Stimulated activated CD8-positive, alpha-beta memory T cell treated with anti-CD3 and anti-CD28 coated beads, Interleukin-2, amount 100 ng/mL, for 48 hours (primary cell): ENCODE measurements around the gene UBAC1.

Experiments
- DNase-seq, 2 donors: peaks; one replicate each; pipeline ENCODE4 v3.0.0-alpha.2; 2020; ENCODE audit warnings: low read depth in 2 of 2

Gene UBAC1, protein sequence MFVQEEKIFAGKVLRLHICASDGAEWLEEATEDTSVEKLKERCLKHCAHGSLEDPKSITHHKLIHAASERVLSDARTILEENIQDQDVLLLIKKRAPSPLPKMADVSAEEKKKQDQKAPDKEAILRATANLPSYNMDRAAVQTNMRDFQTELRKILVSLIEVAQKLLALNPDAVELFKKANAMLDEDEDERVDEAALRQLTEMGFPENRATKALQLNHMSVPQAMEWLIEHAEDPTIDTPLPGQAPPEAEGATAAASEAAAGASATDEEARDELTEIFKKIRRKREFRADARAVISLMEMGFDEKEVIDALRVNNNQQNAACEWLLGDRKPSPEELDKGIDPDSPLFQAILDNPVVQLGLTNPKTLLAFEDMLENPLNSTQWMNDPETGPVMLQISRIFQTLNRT

DNA sequence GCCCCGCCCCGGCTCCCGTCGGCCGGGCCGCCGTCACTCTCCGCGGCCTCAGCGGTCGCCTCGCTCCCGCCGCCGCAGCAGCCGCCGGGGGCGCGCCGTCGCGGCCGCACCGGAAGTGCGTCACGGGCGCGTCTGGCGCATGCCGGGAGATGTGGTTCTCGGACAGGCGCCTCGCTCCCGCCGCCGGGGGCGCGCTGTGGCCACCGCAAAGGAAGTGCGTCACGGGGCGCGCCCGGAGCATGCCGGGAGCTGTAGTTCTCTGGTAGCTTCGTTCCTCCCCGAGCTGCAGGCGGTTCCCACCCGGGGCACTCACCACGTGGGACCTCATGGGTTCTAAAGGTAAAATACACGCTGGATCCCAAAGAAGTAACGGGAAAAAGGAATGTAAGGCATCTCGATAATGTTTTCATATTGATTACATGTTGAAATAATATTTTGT, at the start of gene UBAC1:
UBAC1 (minus strand) TSS at position 97 of the 439 bp plus-strand sequence. CDS start 211 bp downstream, outside the sequence.
- DNase-seq = peak; percentile 92 to 93

DNA sequence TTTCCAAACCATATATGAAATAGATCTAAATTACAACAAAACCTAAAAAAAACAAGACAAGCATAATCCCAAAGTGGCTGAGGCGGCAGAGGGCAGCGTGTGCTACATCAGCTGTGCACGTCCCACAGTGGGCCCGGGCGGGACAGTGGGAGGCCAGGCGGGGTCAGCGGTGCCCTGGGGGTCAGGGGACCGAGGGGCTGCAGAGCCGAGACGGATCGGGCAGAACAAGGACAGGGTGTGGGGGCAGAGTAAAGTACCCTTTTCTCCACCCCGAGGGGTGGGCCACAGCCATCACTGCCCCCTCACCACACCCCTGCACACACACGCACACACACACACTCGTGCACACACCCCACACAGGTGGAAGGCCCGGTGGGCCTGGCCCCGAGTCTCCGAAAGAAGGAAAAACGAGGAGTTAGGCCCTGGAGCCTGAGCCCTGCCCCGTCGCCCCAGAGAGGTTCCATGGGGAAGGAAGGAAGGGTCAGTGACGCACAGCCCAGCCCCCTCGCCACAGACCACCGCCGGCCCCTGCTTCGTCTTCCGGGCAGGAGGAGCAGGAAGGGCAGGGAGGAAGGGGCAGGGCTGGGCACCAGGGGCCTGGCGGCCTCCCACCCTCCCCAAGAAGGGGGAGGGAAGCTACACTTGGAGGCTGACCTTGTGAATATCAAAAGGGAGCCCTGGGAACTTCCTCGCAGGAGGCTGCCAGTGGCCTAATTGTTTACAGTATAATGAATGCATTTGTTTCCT, 49.6 kb upstream of the UBAC1 start:
- no peak for DNase-seq

DNA sequence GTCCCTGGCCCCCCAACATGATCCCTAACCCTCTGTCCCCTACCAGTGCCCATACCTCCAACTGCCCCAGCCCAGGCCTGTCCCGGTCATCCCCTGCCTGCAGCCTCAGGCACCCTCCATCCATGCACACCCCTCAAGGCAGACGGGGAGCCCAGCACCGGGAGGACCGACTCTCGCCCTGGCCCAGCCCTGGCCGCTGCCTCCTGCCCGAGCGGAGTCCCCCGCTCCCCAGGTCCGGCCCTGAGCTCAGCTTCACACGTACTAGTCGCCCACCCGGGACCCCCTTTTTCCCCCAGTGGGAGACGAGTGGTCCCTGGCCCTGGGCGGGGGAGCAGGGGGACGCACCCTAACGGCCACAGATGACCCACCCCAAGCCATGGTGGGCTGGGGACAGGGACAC, 49.0 kb upstream of the UBAC1 start:
- no peak for DNase-seq

DNA sequence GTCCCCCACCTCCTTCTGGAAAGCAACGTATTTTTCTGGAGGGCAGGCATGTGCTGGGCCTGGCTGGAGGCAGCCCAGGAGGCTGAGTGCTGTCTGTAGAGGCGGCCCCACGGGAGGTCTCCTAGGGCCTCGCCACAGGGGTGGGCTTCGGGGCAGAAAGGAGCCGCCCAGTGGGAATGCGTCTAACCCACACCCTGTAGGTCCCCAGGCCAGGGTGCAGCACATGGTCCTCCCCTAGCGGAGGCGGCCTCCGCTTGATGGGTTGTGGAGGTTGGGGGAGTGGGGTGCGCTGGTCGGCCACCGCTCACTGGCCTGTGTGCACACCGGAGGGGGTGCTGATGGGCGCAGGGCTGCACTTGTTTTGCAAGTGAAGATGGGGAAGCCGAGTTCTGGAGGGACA, 48.3 kb upstream of the UBAC1 start:
- no peak for DNase-seq

DNA sequence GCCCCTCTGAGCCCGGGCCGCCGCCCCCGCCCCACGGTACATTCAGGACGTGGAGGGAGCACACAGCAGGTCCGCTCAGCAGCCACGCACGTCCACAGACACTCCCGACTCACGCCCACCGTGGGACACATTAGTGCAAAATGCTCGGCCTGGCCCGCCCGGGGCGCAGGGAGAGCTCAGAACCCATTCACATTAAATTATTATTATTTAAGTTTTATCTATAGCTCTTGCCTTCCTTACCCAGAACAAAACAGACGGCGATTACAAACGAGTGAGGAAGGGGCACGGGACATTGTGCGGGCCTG, 47.5 kb upstream of the UBAC1 start:
- DNase-seq = no peak

DNA sequence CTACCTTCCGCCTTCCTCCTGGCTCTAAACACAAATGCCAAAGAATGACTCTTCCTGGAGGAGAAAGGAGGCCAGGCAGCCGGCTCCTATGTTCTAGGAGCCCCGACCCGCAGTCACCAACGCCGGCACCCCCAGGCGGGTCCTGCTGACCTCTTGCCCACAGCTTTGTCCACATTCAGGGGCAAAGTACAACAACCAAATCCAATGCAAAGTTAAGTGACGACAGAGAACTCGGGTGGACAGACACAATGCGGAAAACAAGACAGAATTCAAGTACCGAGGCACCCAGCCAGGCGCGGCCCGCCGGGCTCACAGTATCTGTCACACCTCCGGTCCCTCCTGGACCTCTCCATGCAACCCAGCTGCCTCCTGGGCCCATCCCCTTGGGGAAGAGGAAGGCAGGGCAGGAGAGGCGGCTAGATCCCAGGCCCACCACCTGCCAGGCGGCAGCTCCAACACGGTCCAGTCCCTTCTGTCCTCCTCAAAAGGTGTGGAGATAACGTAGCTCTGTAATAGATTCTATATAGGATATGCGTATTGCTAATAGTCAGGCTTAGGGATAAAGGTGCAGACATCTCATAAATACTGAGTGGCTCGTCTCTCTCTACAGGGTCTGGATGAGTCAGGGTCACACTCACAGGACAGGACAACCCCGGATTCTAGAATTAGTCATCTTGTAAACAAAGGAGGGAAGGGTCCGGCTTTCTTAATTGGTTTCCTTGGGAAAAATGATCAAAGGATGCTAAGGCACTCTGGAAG, 46.9 kb upstream of the UBAC1 start:
- no peak for DNase-seq

DNA sequence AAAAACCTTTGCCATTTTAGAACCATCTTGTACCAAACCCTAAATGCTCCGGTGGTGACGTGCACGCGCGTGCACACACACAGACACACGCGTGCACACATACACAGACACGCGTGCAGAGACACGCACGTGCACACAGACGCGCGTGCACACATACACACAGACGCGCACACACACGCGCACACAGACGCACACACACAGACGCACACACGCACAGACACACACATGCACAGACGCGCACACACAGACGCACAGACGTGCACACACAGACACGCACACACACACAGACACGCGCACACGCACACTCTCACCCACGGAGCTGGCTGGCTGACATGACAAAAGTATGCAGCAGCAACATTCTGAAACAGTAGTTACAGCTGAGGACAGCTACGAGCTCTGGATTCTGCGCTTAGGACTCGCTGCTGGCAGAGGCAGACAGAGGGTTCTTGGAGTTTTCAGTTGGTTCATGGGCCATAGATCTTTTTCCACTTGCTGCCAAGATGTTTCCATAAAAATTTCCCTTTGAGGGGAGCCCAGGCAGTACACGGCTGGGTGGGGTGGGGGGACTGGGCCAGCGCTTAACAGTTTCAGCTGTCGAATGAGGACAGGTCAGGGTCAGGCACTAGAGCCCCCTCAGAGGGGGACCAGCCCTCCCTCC, 46.2 kb upstream of the UBAC1 start:
- DNase-seq = no peak

DNA sequence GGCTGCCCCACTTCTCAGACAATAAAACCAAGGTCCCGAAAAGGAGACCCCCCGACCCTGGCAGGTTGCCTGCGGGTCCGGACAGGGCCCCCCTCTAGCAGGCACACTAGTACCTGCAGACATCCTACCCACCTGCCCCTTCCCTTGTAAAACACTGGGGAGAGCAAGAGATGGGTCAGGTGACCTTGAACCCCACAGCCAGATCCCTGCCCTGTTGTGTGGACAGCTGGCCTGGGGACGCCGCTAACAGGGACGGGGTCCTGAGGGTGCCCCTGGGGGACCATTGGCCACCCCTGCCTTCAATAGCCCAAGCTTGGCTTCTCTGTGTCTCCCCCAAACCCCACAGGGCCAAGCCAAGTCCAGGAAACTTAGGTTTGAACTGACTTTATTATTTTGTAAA, 45.0 kb upstream of the UBAC1 start:
- no peak for DNase-seq

DNA sequence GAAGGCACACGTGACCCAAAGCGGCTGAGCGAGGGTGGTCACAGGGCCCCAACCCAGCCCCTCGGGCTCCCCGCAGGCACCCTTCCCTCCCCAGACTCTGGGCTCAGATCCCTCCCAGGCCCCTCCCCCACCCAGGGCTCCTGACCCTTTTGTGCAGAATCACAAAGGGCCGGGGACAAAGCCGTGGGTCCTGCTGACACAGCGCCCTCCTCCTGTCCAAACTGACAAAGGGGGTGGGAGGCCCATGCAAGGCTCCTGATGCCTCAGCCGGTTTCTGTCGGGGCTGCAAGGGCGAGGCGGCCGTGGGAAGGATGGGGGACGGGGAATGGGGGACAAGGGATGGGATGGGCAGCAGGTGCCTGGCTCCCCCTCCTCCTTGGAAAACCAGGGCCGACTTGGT, 43.5 kb upstream of the UBAC1 start:
- DNase-seq = no peak

DNA sequence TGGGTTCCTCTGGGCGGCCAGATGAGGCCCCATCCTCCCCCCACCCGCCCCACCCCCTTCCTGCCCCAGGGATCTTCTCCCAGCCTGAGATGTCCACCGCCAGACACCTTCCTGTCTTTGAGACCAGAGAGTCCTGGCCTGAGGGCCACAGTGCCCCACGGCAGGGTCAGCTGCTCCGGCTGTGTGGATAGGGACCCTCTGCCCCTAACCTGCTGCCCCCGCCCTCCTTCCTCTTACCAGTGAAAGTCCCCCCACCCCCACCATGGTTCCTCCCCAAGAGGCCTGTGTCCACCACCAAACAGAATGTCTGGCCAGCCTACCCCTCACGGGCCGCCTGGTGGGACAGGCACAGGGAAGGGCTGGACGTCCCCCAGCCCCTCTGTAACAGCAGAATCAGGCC, 43.0 kb upstream of the UBAC1 start:
- DNase-seq = no peak

DNA sequence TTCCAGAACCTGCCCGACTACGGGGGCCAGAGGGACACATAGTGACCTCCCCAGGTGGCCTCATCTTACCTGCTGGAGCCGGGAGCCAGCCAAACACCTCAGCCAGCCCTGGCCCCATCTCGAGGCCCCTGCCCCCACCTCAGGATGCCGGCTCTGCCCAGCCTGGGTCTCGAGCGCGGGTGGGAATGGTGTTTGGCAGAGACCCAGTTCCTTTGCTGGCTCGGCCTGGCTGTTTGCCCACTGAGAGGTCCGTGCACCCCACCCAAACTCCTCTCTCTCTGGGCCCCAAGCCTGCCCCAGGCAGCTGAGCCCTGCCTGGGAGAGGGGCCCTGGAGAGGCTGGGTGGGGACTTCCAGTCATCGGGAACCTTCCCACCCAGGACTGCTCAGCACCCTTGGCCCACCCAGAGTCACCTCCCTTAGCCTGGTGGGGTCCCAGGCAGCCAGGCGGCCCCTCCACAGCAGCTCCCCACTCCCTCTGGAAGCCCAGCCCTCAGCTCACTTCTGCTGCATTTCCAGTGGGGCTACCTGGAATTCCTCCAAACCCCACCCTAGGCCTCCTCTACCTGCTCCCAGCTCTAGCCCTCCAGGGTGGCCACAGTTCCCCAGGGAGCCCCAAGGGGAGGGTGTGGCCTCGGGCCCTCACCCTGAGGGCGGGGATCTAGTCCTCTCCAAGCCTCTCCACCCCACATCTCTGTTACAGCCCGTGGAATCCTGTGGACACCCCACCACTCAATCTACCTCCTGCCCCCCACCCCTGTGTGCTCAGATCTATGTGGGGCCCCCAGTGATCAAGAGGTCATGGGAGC, 42.4 kb upstream of the UBAC1 start:
- no peak for DNase-seq

DNA sequence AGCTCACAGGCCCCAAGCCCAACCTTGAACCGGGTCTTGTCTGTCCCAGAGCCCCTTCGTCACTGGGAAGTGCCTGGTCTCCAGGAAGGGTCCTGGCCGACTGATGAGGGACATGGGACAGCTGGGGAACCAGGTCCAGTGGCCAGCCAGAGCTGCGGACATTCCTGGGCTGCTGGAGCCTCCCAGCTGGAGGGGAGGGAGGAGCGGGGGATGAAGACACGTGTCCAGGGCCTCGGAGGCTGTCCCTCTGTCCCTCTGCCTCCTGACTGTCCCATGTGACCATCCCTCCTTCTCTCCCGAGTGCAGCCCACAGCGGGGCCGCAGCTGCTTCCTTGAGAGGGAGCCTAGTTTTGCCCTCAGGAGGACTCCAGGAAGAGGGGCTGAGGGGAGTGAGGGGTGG, 41.7 kb upstream of the UBAC1 start:
- DNase-seq = no peak

DNA sequence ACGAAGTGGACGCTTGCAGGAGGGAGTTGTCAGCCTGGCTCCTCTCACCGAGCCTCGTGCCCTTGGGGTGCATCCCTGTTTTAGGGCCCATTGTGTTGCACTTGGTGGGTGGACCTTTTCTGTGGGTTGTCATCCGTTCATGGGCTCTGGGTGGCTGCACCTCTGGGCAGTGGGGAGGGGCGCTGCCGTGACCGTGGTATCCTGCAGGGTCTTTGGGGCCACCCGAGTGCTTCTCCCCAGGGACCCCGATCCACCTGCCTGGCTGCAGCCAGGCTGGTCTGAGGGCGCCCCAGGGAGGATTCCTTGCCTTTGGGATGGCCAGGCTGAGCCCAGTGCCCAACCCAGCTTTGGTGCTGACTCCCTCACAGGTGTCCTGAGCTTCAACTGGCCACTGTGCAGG, 41.0 kb upstream of the UBAC1 start:
- no peak for DNase-seq

DNA sequence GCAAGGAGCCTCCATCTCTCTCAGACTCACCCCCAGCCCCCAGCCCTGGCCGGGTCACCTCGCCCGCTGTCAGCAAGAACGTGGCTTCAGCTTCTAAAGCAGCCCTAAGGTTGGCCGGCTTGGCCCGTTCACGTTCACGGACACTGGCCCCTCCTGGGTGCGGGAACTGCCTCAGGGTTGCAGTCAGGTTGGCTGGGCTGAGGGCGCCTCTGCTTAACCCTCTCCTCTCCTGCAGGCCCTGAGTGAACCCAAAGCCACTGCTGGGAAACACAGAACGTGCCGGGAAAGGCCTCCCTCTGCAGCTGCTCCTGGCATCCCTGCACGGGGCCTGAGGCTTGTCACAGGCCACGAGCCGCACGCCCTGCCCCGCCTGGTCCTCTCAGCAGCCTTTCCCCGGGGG, 40.1 kb upstream of the UBAC1 start:
- DNase-seq = no peak

DNA sequence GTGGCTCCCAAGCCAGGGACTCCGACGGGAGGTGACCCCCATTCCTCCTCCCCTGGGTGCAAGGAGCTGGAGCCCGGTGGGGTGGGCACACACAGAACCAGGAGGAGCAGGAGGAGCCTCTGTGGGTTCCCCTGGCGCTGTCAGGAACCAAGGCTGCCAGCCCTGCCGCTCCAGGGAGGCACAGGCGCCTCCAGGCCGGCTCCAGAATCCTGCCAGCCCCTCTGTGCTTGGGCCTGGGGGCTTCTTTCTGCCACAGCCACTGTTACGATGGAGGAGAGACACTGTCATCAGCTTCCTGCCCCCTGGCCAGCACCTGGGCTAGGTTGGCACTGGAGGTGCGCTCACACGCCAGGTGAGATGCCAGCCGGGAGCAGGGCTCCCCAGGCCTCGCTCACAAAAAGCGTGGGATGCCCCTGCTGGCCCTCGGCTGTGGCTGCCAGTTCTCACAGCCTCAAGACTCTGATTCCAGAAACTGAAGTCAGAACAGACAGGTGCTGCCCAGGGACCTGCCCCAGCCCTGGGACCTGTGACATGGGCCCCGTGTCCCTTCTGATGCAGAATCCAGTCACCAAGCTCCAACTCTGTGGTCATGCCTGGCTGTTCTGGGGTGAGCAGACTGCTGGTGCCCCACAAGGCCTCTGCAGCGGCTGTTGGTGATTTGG, 37.4 kb upstream of the UBAC1 start:
- DNase-seq = no peak

DNA sequence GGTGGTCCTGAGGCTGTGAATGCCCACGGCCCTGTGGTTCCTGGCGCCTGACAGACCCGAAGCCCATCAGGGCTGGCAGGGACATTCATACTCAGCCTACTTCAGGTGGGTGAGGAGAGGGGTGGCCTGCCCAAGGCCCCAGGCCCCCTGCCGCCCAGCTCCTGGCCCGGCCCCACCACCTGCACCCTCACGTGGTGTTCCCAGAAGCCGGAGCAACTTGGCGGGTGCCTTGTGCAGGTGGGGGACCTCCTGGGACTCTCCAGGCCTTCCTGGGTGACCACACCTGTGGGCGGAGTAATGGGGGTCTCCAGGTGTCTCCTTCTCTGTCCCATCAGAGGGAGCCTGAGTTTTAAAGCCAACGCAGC, 36.8 kb upstream of the UBAC1 start:
- DNase-seq = no peak

DNA sequence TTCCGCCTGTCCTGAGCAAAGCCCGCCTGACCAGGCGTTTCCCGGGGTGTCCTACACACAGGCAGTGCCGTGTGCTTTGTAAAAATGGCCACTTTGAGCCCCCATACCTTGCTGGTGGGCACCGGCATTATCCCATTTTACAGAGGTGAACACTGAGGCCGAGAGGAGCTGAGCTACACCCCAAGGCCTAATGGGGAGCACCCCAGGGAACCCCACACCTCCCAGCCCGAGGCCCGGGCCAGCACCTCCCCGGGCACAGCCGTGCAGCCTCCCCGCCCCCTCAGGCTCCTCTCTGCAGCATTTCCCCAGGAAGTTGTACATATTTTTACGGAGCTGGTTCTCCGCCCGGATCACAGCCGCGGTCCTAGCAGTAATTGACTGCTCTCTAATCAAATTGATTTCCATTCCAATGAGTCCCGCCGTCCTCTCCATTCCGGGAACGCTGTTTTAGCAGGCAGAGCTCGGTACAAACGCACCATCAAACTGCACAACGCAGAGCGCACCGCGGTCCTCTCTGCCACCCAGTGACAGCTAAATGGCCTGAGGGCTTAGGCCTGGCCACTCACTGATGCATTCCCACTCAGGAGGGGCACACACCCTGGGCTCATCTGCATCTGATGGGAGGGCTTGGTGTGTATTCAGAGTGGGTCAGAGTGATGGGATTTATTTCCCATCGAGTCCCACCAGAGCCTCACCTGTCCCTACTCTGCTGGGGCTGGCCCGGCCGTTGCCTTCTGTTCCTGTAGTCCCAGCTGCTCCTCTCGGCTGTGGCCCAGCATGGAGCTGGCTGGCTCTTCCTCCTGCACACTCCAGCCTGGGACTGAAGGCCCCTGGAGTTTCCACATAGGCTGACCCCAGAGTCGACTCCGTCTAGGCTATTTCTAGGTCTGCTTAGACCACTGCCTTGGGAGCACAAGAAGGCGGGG, 36.2 kb upstream of the UBAC1 start:
- no peak for DNase-seq

DNA sequence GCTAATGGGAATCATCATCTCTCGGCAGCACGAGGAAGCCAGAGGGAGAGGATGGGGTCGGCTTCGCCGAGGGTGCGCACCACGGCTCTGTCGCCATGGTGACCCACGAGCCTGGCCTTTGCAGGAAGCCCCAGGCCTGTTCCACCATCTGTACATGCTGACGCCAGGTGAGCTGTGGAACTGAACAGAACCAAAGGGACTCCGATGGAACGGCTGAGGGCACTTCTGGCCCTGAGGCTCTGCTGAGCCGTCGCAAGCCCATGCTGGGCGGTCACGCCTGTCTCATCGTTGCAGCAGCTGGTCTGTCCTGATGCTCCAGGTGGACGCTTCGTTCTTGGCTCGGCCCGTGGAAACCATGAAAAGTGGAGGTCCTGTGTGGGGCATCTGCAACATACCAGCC, 34.6 kb upstream of the UBAC1 start:
- DNase-seq = no peak

DNA sequence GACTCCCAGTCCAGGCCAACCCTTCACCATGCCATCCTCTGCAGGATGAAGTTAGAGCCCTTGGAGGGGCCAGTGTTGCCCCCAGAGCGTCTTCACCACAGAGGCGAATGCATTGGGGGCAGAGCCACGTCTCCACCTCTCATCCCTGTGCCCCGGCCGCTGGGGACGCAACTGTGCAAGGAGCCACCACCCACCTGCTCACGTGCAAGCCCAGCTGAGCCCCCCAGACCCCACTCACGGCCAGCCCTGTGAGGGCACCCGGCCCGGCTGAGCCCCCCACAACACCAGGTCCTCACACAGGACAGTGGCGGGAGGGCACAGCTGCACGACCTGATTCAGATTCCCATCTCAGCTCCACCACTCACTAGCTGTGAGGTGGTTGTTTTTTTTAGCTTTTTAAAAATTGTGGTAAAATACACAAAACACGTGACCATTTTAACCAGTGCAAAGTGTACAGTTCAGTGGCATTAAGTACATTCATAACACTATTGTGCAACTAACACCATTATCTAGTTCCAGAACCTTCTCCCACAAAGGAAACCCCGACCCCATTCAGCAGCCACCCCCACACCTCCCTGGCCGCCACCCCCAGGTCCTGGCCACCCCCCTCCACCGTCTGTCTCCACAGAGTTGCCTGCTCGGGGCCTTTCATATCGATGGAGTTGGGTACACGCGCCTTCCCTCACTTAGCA, 33.5 kb upstream of the UBAC1 start:
- no peak for DNase-seq
